Measurements from ENCODE around the gene MVB12B. TPM values are rescaled to one million over a fixed set of nuclear protein-coding genes. Genes with fewer than 3 reads are reported as not detected.
A peak's percentile ranks its signal among the peaks of the same experiment; 100 is the strongest.

MVB12B gene
- total and polyA plus RNA-seq, 2 of the 8 experiments (the other 6 are each of a cell fraction or from before 2014, with no cell fraction given) = 2.6 to 5.0 TPM

DNA sequence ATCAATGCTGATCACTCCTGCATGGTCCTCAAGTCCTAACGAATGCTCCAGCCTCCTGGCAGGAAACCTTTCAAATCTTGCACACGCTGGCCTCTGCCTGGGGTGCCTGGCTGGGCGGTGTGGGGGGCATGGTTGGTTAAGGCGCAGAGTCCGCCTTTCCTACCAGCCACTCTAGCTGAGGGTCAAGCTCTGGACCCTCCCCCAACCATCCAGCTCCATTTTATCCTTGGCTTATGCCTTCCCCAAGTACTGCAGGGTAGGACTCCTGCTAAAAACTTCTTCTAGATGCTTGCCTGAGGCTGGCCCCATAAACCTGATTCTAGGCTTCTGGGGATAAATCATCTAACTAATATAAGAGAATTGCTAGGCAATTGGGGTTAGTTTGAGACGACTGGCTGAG, 808 bp upstream of the MVB12B start:
- 0 out of 7 replicates have a peak overlapping the region, but pooled peaks of 1 of the 4 experiments have one; percentile 48 for H3K9ac ChIP-seq (replicated peaks in 1 of 4; ENCODE audit: extremely low read depth in 1 of 4, low read depth in 3 of 4, low read length in 3 of 4)
- no peak for FAIRE-seq
- TF ChIP-seq EP300 (IDR thresholded peaks at IDR 0.05; ENCODE audit: borderline replicate concordance in 1 of 2, low read depth in 2 of 2, low read length in 2 of 2) = no peak
- no peak for TF ChIP-seq TAF1 (IDR thresholded peaks at IDR 0.05; ENCODE audit: low read depth, low read length)
- no peak for TF ChIP-seq GABPA (IDR thresholded peaks at IDR 0.05; ENCODE audit: borderline replicate concordance, insufficient read depth, low read length)
- TF ChIP-seq KDM5A (IDR thresholded peaks at IDR 0.05; ENCODE audit: low read length) = no peak
- TF ChIP-seq RNF2 (IDR thresholded peaks at IDR 0.05; ENCODE audit: borderline replicate concordance, low read depth, low read length, missing control alignments, poor library complexity, severe bottlenecking) = no peak
- no peak for TF ChIP-seq RXRA (IDR thresholded peaks at IDR 0.05; ENCODE audit: insufficient read depth, low read depth, low read length)
- TF ChIP-seq BCL11A (IDR thresholded peaks at IDR 0.05; ENCODE audit: low read depth in 2 of 2, low read length in 2 of 2) = no peak
- TF ChIP-seq ZNF274 (IDR thresholded peaks at IDR 0.05; ENCODE audit: borderline replicate concordance, extremely low read depth, low read length) = no peak
- no peak for TF ChIP-seq POLR2AphosphoS5 (IDR thresholded peaks at IDR 0.05; ENCODE audit: low read depth, low read length)
- TF ChIP-seq RBBP5 (IDR thresholded peaks at IDR 0.05; ENCODE audit: borderline replicate concordance, low read depth, low read length) = no peak
- TF ChIP-seq PHF8 (conservative IDR thresholded peaks at IDR 0.05; ENCODE audit: low read depth, low read length) = no peak
- no peak for TF ChIP-seq SP2 (IDR thresholded peaks at IDR 0.05; ENCODE audit: low read length)

More for the DNA sequence above, 808 bp upstream of the MVB12B start:
- H3K4ac ChIP-seq (replicated peaks; ENCODE audit: insufficient read length, low read depth, low read length) = peak overlapping the region; percentile 57
- no peaks in the 10 kb centered on the region for H3K36me3 ChIP-seq (ENCODE audit: control insufficient read depth in 2 of 4, insufficient read depth in 4 of 4, low read length in 3 of 4)
- peak overlapping the region; percentile 96 for H4K8ac ChIP-seq (ENCODE audit: extremely low read depth, insufficient read depth, low read length)
- peak overlapping the region; percentile 54 to 87 for H3K4me2 ChIP-seq (ENCODE audit: insufficient read depth in 1 of 2, low read depth in 2 of 2, low read length in 2 of 2)
- peaks cover 5 to 7% of the 10 kb centered on the region in 2 experiments; a peak in 2 of 4 replicates for H3K9me3 ChIP-seq (ENCODE audit: insufficient read depth in 2 of 2, low read depth in 1 of 2, low read length in 1 of 2)
- H3K23ac ChIP-seq (ENCODE audit: insufficient read length) = no peak overlapping the region
- H3K27me3 ChIP-seq (replicated peaks in 1 of 4; ENCODE audit: control insufficient read depth in 3 of 4, extremely low read depth in 1 of 4, insufficient read depth in 3 of 4, low read length in 3 of 4) = peaks cover 0 to 7% (median 2%) of the 10 kb centered on the region in 4 experiments; a peak in 4 of 7 replicates
- no peak overlapping the region for H3K14ac ChIP-seq (ENCODE audit: insufficient read length)
- H2BK120ac ChIP-seq (replicated peaks; ENCODE audit: low read depth, low read length) = no peak overlapping the region
- H4K91ac ChIP-seq (replicated peaks; ENCODE audit: insufficient read length, low read length) = no peak overlapping the region
- no peak overlapping the region for H2BK15ac ChIP-seq (ENCODE audit: low read length)
- H3K79me2 ChIP-seq (ENCODE audit: control insufficient read depth in 1 of 2, insufficient read depth in 2 of 2, low read length in 2 of 2) = no peaks in the 10 kb centered on the region
- peak overlapping the region; percentile 30 for H3K56ac ChIP-seq (replicated peaks; ENCODE audit: insufficient read length, low read depth, low read length)
- no peak overlapping the region for H3K27ac ChIP-seq (ENCODE audit: low read depth, low read length)
- H4K20me1 ChIP-seq (replicated peaks in 1 of 2; ENCODE audit: control insufficient read depth in 1 of 2, insufficient read depth in 2 of 2, low read length in 2 of 2) = no peaks in the 10 kb centered on the region
- no peak for DNase-seq (ENCODE audit: low read depth in 1 of 2, low spot score in 2 of 2)
- no peak overlapping the region; the same call in 1 of the 2 replicates for H3K18ac ChIP-seq (ENCODE audit: extremely low read depth, low read length)
- 0 out of 2 replicates have a peak overlapping the region, but pooled peaks have one; percentile 92 for H2AFZ ChIP-seq (ENCODE audit: low read length)
- H4K5ac ChIP-seq (ENCODE audit: insufficient read length, low read depth, low read length) = no peak overlapping the region
- peaks cover 0 to 10% (median 5%) of the 10 kb centered on the region in 4 experiments; a peak in 6 of 7 replicates for H3K4me1 ChIP-seq (replicated peaks in 1 of 4; ENCODE audit: control insufficient read depth in 3 of 4, insufficient read depth in 4 of 4, low read length in 3 of 4)
- ChIA-PET POLR2A (ENCODE audit: partially characterized antibody) (interaction anchor here (1.1 kb wide), 1 partner anchor 53 kb away, joined by 3 read pairs; no protein-coding TSS in a partner anchor), CTCF (ENCODE audit: partially characterized antibody) (interaction anchor here (0.7 to 2.0 kb wide), 6 partner anchors 10 to 157 kb away, joined by 3 to 8 read pairs (median 4); no protein-coding TSS in a partner anchor)
- no peak overlapping the region for H2BK5ac ChIP-seq (ENCODE audit: low read depth, low read length)
- no peak overlapping the region for H2AK5ac ChIP-seq (ENCODE audit: low read depth, low read length)
- H3K79me1 ChIP-seq (ENCODE audit: low read depth, low read length) = no peaks in the 10 kb centered on the region
- H2BK20ac ChIP-seq (ENCODE audit: low read length) = peak overlapping the region; percentile 9; the same call in 1 of the 2 replicates
- peak overlapping the region; percentile 60; the same call in 1 of the 2 replicates for H2BK12ac ChIP-seq (ENCODE audit: low read depth, low read length)
- peak overlapping the region; percentile 47 to 71 (median 64); a peak in 5 of 8 replicates for H3K4me3 ChIP-seq (ENCODE audit: extremely low read depth in 1 of 4, insufficient read depth in 2 of 4, low read depth in 3 of 4, low read length in 4 of 4)
- peaks cover 8% of the 10 kb centered on the region; the same call in 1 of the 2 replicates for H3K23me2 ChIP-seq (ENCODE audit: low read depth, low read length)
- 69% methylated on average over 6 of the region's 6 CpGs; no CpG with 5 or more reads in 1 of the 2 experiments for WGBS, 2 experiments (ENCODE audit: extremely low coverage in 1 of 2, insufficient coverage in 1 of 2, insufficient read length in 1 of 2, insufficient replicate concordance in 2 of 2, low coverage in 1 of 2, low lambda C conversion rate in 2 of 2, missing lambda C conversion rate in 1 of 2)
